HTR-8/SVneo (cell line): ENCODE measurements around the gene ZNG1B.
"Not testable (repeated sequence)": the region's sequence is repeated elsewhere in the genome, so short reads cannot be mapped to it uniquely, and the experiment has no call there.

Experiments
- DNase-seq: peaks from one replicate; pipeline ENCODE4 v3.0.0; 2011; ENCODE audit warnings: low spot score, mixed read lengths; ENCODE audit not compliant: insufficient read length
- FAIRE-seq: peaks from 2 replicates; lab custom pipeline; 2011; peaks lifted over from hg19 to GRCh38; lab: Jason Lieb, UNC

ZNG1B gene

GRCh38 chr2:113502216-113503093 is 65.0 kb downstream of the ZNG1B start:
- FAIRE-seq, DNase-seq: not testable (repeated sequence)

GRCh38 chr2:113503094-113504042 is 65.9 kb downstream of the ZNG1B start:
- not testable (repeated sequence) for FAIRE-seq, DNase-seq

GRCh38 chr2:113504081-113504480 is 66.6 kb downstream of the ZNG1B start:
- not testable (repeated sequence) for FAIRE-seq, DNase-seq

- DNase-seq, FAIRE-seq: not testable (repeated sequence)
These were observed 70.1 kb downstream of the ZNG1B start for GRCh38 chr2:113507394-113508140.

- not testable (repeated sequence) for FAIRE-seq, DNase-seq
These were observed 70.7 kb downstream of the ZNG1B start for GRCh38 chr2:113508187-113508586.

- DNase-seq, FAIRE-seq: not testable (repeated sequence)
These were observed 73.4 kb downstream of the ZNG1B start for GRCh38 chr2:113510913-113511312.

- FAIRE-seq: not testable (repeated sequence)
These were observed 74.4 kb downstream of the ZNG1B start for GRCh38 chr2:113511859-113512258.

GRCh38 chr2:113515457-113515856 is 78.0 kb downstream of the ZNG1B start:
- FAIRE-seq, DNase-seq: not testable (repeated sequence)

More at GRCh38 chr2:113511859-113512258, 74.4 kb downstream of the ZNG1B start:
- not testable (repeated sequence) for DNase-seq

- not testable (repeated sequence) for FAIRE-seq
These were observed 78.5 kb downstream of the ZNG1B start for GRCh38 chr2:113515995-113516394.

GRCh38 chr2:113517025-113517424 is 79.5 kb downstream of the ZNG1B start:
- FAIRE-seq, DNase-seq: not testable (repeated sequence)

More at GRCh38 chr2:113515995-113516394, 78.5 kb downstream of the ZNG1B start:
- DNase-seq: not testable (repeated sequence)

- FAIRE-seq, DNase-seq: not testable (repeated sequence)
These were observed 83.3 kb downstream of the ZNG1B start for GRCh38 chr2:113520837-113521236.

GRCh38 chr2:113521492-113521891 is 84.0 kb downstream of the ZNG1B start:
- not testable (repeated sequence) for DNase-seq, FAIRE-seq

- not testable (repeated sequence) for FAIRE-seq, DNase-seq
These were observed 87.5 kb downstream of the ZNG1B start for GRCh38 chr2:113524986-113525385.

GRCh38 chr2:113527350-113528045 is 90.0 kb downstream of the ZNG1B start:
- DNase-seq, FAIRE-seq: not testable (repeated sequence)

GRCh38 chr2:113528126-113528525 is 90.6 kb downstream of the ZNG1B start:
- DNase-seq, FAIRE-seq: not testable (repeated sequence)

- FAIRE-seq, DNase-seq: not testable (repeated sequence)
These were observed 91.4 kb downstream of the ZNG1B start for GRCh38 chr2:113528904-113529303.

GRCh38 chr2:113532991-113533390 is 95.5 kb downstream of the ZNG1B start:
- FAIRE-seq, DNase-seq: not testable (repeated sequence)

- not testable (repeated sequence) for DNase-seq, FAIRE-seq
These were observed 99.1 kb downstream of the ZNG1B start for GRCh38 chr2:113536573-113536972.

GRCh38 chr2:113540834-113541203 is 103.3 kb downstream of the ZNG1B start:
- not testable (repeated sequence) for DNase-seq, FAIRE-seq
